MM.1S (cell line): ENCODE data around the gene CPLX1.

Experiments
- DNase-seq: peaks from one replicate; pipeline ENCODE4 v3.0.0-alpha.2; 2015
- H2AFZ ChIP-seq: fragments of 300-600 bp; sonication (generic); 2 replicates; pipeline ENCODE4 v1.6.0; 2016; ENCODE audit warnings: antibody characterized with exemption, low read length
- H3F3A ChIP-seq: fragments of 300-600 bp; sonication (generic); 2 replicates; pipeline ENCODE4 v1.6.1; 2016; ENCODE audit warnings: mild to moderate bottlenecking, antibody characterized with exemption, low read length, moderate library complexity, mixed read lengths; ENCODE audit not compliant: insufficient read depth
- H3K27ac ChIP-seq: fragments of 300-600 bp; sonication (generic); 2 replicates; pipeline ENCODE4 v1.5.1; 2016; ENCODE audit warnings: mild to moderate bottlenecking, low read length
- H3K27me3 ChIP-seq: fragments of 300-600 bp; sonication (generic); replicated peaks from 2 replicates; pipeline ENCODE4 v1.6.0; 2016; ENCODE audit warnings: low read length; ENCODE audit not compliant: insufficient read depth
- H3K36me3 ChIP-seq: fragments of 300-600 bp; sonication (generic); replicated peaks from 2 replicates; pipeline ENCODE4 v1.6.1; 2016; ENCODE audit warnings: mild to moderate bottlenecking, low read length, mixed read lengths; ENCODE audit not compliant: insufficient read depth
- H3K4me1 ChIP-seq: fragments of 300-600 bp; sonication (generic); 2 replicates; pipeline ENCODE4 v1.6.1; 2016; ENCODE audit warnings: low read length, mixed read lengths
- H3K4me2 ChIP-seq: fragments of 300-600 bp; sonication (generic); 2 replicates; pipeline ENCODE4 v1.6.0; 2016; ENCODE audit warnings: low read depth, low read length
- H3K4me3 ChIP-seq: fragments of 300-600 bp; sonication (generic); 2 replicates; pipeline ENCODE4 v1.5.1; 2016; ENCODE audit warnings: low read length, mixed read lengths
- H3K79me2 ChIP-seq: fragments of 300-600 bp; sonication (generic); 2 replicates; pipeline ENCODE4 v1.6.1; 2016; ENCODE audit warnings: mixed run types, low read length, mixed read lengths
- H3K9ac ChIP-seq: fragments of 300-600 bp; sonication (generic); 2 replicates; pipeline ENCODE4 v1.6.1; 2016; ENCODE audit warnings: low read length, mixed read lengths
- H3K9me2 ChIP-seq: fragments of 300-600 bp; sonication (generic); replicated peaks from 2 replicates; pipeline ENCODE4 v1.6.1; 2016; ENCODE audit warnings: mild to moderate bottlenecking, low read length, mixed read lengths; ENCODE audit not compliant: insufficient read depth
- H3K9me3 ChIP-seq: fragments of 300-600 bp; sonication (generic); replicated peaks from 2 replicates; pipeline ENCODE4 v1.6.1; 2016; ENCODE audit warnings: mild to moderate bottlenecking, low read length, mixed read lengths; ENCODE audit not compliant: insufficient read depth
- H4K20me1 ChIP-seq: fragments of 300-600 bp; sonication (generic); 2 replicates; pipeline ENCODE4 v1.6.1; 2016; ENCODE audit warnings: mild to moderate bottlenecking, low read length, moderate library complexity, mixed read lengths; ENCODE audit not compliant: insufficient read depth
- CTCF ChIP-seq: fragments of 300-600 bp; sonication (generic); IDR thresholded peaks from 2 replicates; pipeline ENCODE4 v1.5.1; 2016; ENCODE audit warnings: antibody characterized with exemption, low read length, mixed read lengths
- EZH2 ChIP-seq: fragments of 300-600 bp; sonication (generic); optimal IDR thresholded peaks from 2 replicates; pipeline ENCODE3; 2017; ENCODE audit warnings: low read depth, mild to moderate bottlenecking, antibody characterized with exemption, low read length, mixed read lengths
- EZH2phosphoT487 ChIP-seq: fragments of 300-600 bp; sonication (generic); IDR thresholded peaks from 2 replicates; pipeline ENCODE4 v1.6.1; 2018; ENCODE audit warnings: antibody characterized with exemption, low read length

The CPLX1 gene

GRCh38 chr4:768995-769394 is 56.9 kb downstream of the CPLX1 start:
- no peak for TF ChIP-seq EZH2phosphoT487
- no peak for TF ChIP-seq CTCF
- TF ChIP-seq EZH2 = no peak
- Histone ChIP-seq H3K27me3 (no peaks in the 10 kb centered on the region), H3K9ac (no peak overlapping the region), H3K9me2 (no peaks in the 10 kb centered on the region), H3K79me2 (peaks cover 17% of the 10 kb centered on the region), H3K4me3 (no peak overlapping the region), H3K4me2 (no peak overlapping the region), H3K9me3 (no peaks in the 10 kb centered on the region), H4K20me1 (no peaks in the 10 kb centered on the region), H2AFZ (no peak overlapping the region), H3F3A (no peaks in the 10 kb centered on the region), H3K27ac (no peak overlapping the region), H3K4me1 (no peaks in the 10 kb centered on the region), H3K36me3 (peaks cover 22% of the 10 kb centered on the region)
- no peak for DNase-seq

- Histone ChIP-seq H3K79me2 (peaks cover 13% of the 10 kb centered on the region), H3F3A (no peaks in the 10 kb centered on the region), H2AFZ (no peak overlapping the region), H3K27me3 (no peaks in the 10 kb centered on the region), H3K4me3 (no peak overlapping the region), H3K9ac (no peak overlapping the region), H3K27ac (no peak overlapping the region), H3K36me3 (peaks cover 20% of the 10 kb centered on the region), H3K4me2 (no peak overlapping the region), H4K20me1 (no peaks in the 10 kb centered on the region), H3K4me1 (no peaks in the 10 kb centered on the region), H3K9me3 (no peaks in the 10 kb centered on the region), H3K9me2 (no peaks in the 10 kb centered on the region)
- no peak for DNase-seq
- no peak for TF ChIP-seq EZH2
- no peak for TF ChIP-seq CTCF
- TF ChIP-seq EZH2phosphoT487 = no peak
Observed at GRCh38 chr4:768076-768475, 57.9 kb downstream of the CPLX1 start.

- Histone ChIP-seq H3K4me2 (no peak overlapping the region), H2AFZ (no peak overlapping the region), H3K27me3 (no peaks in the 10 kb centered on the region), H3F3A (no peaks in the 10 kb centered on the region), H4K20me1 (no peaks in the 10 kb centered on the region), H3K9me2 (no peaks in the 10 kb centered on the region), H3K4me1 (no peaks in the 10 kb centered on the region), H3K36me3 (peaks cover 15% of the 10 kb centered on the region), H3K9ac (no peak overlapping the region), H3K4me3 (no peak overlapping the region), H3K9me3 (no peaks in the 10 kb centered on the region), H3K27ac (no peak overlapping the region), H3K79me2 (peaks cover 9% of the 10 kb centered on the region; the same call in 1 of the 2 replicates)
- no peak for TF ChIP-seq EZH2
- DNase-seq = no peak
Observed at GRCh38 chr4:766559-767283, 59.2 kb downstream of the CPLX1 start.

GRCh38 chr4:766152-766515 is 59.8 kb downstream of the CPLX1 start:
- Histone ChIP-seq H3K4me3 (no peak overlapping the region), H3K27ac (no peak overlapping the region), H2AFZ (no peak overlapping the region), H3K36me3 (peaks cover 15% of the 10 kb centered on the region), H3K9me2 (no peaks in the 10 kb centered on the region), H3K9ac (no peak overlapping the region), H3F3A (no peaks in the 10 kb centered on the region), H3K9me3 (no peaks in the 10 kb centered on the region), H3K4me1 (no peaks in the 10 kb centered on the region), H3K79me2 (peaks cover 9% of the 10 kb centered on the region; the same call in 1 of the 2 replicates), H3K4me2 (no peak overlapping the region), H4K20me1 (no peaks in the 10 kb centered on the region), H3K27me3 (no peaks in the 10 kb centered on the region)
- no peak for DNase-seq
- no peak for TF ChIP-seq EZH2phosphoT487
- no peak for TF ChIP-seq EZH2
- TF ChIP-seq CTCF = no peak
